Measurements from ENCODE around the gene ASPDH.

The ASPDH gene

DNA sequence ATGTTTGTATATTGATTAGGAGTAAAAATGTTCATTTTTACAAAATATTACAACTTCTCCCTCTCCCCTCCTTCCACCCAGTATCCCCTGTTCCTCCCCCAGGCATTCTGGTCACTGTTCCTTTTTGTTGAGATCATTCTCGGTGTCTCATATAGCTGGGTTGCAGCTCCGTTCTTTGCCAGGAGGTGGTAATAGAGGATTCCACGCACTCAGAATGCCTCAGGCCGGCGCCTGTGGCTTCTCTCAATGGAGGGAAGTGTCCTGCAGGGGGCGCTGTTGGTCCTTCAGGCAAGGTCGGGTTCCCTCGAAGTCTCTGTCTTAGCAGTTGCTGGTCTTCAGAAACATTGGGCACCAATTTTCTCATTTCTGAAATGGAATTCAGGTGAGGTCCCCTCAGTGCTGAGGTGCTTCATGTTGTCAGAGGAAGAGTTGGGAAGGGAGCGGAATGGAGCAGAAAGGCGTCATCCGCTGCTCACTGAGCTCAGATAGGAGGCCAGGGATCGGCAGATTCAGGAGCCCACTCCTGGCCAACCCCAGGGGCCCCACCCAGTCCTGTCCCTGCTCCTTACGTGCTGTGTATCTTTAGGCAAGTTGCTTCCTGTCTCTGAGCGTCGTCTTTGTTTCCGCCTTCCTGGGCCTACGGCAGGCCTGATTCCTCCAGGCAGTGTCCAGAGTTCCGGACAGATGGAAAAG lies 26.7 kb downstream of the ASPDH start:
- TF ChIP-seq, protein P1, sequence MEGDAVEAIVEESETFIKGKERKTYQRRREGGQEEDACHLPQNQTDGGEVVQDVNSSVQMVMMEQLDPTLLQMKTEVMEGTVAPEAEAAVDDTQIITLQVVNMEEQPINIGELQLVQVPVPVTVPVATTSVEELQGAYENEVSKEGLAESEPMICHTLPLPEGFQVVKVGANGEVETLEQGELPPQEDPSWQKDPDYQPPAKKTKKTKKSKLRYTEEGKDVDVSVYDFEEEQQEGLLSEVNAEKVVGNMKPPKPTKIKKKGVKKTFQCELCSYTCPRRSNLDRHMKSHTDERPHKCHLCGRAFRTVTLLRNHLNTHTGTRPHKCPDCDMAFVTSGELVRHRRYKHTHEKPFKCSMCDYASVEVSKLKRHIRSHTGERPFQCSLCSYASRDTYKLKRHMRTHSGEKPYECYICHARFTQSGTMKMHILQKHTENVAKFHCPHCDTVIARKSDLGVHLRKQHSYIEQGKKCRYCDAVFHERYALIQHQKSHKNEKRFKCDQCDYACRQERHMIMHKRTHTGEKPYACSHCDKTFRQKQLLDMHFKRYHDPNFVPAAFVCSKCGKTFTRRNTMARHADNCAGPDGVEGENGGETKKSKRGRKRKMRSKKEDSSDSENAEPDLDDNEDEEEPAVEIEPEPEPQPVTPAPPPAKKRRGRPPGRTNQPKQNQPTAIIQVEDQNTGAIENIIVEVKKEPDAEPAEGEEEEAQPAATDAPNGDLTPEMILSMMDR (IDR thresholded peaks at IDR 0.05), result peak; percentile 67
- TF ChIP-seq ZFX (IDR thresholded peaks at IDR 0.05; ENCODE audit: borderline replicate concordance), result no peak
- no peak overlapping the region for H3K27ac ChIP-seq

DNA sequence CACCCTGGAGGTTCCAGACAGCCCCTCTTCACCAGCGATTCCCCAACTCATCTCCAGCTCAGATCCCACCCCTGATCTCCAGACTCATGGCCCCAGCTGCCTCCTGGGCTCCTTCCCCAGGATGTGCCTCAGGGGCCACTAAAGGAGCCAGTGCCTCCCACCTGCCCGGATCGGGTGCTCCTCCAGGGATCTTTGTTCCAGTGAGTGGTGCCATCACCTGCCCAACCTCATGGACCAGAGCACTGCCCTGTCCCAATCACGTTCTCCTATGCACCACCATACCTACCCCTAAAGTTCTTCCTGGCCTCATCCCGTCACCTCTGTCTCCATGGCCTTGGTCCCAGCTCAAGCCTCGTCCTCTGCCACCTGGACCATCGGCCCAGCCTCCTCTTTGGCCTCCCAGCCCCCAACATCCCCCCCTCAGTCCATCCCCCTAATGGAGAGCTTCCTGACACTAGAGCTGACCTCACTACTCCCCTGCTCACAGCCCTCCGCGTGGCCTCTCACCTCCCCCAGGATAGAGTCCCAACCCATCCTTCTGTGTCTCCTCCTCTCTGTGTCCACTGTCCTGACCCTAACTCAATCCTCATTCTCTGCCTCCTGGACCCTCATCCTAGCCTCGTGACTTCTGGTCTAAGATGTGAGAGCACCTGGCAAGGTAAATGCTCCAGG lies 28.3 kb downstream of the ASPDH start:
- no peak overlapping the region for H3K27ac ChIP-seq
- no peak for TF ChIP-seq ZFX (IDR thresholded peaks at IDR 0.05; ENCODE audit: borderline replicate concordance)
- TF ChIP-seq, protein P1 (IDR thresholded peaks at IDR 0.05), result no peak

DNA sequence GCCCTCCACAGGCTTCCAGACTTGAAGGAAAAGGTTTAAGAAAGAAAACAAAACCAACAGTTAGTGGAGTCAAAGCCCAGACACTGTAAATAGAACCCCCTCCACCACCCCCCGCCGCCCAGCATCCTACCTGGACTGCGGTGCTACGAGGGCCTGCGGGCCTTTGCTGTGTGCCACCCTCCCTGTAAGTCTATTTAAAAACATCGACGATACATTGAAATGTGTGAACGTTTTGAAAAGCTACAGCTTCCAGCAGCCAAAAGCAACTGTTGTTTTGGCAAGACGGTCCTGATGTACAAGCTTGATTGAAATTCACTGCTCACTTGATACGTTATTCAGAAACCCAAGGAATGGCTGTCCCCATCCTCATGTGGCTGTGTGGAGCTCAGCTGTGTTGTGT lies 30.8 kb downstream of the ASPDH start:
- no peak for TF ChIP-seq ZFX (IDR thresholded peaks at IDR 0.05; ENCODE audit: borderline replicate concordance)

DNA sequence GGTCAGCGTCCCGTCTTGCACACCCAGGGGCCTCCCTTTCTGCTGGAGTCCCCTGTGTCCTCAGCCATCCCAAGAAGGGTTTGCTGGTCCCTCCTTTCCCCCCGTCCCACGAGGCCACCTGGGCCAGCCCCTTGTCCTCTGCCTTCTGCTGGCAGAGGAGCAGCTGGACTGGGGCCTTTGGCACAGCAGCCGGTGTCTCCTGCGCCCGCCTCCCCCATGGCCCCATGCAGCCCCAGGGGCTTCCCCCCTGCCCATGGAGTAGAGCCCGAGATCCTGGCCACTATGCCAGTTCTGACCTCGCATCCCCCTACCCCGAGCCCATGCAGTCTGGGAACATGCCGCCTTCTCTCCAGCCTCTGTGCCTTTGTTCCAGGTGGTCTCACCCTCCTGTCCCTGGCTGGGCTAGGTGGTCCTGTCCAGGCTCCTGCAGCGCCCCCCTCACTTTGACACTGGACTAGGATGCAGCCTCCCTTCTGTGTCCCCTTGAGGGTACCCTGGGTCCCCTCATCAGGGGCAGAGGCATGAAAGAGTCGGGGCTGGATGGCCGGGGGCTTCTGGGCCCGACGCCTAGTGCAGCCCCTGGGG lies 31.4 kb downstream of the ASPDH start:
- H3K27ac ChIP-seq, result no peak overlapping the region
- TF ChIP-seq ZFX (IDR thresholded peaks at IDR 0.05; ENCODE audit: borderline replicate concordance), result no peak
- TF ChIP-seq, protein P1 (IDR thresholded peaks at IDR 0.05), result no peak

More for the DNA sequence above, 30.8 kb downstream of the ASPDH start:
- no peak overlapping the region for H3K27ac ChIP-seq

DNA sequence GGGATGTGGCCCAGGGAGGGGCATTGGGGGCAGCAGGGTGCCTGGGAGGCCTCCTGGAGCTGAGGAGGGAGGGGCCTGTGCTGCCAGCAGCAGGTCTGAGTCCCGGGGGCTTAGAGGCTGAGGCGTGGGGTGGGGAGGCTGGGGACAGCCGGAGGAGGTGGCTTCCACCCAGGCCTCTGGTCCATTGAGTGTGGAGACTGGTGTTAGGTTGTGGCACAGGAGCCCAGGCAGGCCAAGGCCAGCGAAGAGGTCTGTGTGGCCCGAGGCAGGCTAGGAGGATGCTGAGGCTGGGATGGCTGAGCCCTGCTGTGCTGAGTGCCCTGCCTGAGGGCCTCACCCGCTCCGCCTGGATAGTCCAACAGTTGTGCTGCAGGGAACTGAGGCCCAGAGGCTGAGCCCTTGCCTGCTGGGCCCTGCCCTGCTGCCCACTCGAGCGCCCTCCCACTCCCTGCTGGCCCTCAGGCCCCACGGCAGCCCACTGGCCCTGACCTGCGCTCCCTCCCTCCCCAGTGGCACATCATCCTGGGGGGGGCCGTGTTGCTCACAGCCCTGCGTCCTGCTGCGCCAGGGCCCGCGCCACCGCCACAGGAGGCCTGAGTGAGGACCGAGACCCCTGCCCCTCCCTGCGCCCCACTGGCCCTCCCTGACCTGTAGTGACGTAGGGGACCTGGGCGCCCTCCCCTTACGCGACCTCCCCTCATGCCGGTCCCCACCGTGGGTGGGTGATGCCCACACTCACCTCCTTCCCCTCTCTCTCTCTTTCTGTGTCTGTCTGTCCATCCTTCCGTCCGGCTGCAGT lies 32.2 kb downstream of the ASPDH start:
- TF ChIP-seq, protein P1 (IDR thresholded peaks at IDR 0.05), result no peak
- TF ChIP-seq ZFX (IDR thresholded peaks at IDR 0.05; ENCODE audit: borderline replicate concordance), result no peak
- no peak overlapping the region for H3K27ac ChIP-seq

DNA sequence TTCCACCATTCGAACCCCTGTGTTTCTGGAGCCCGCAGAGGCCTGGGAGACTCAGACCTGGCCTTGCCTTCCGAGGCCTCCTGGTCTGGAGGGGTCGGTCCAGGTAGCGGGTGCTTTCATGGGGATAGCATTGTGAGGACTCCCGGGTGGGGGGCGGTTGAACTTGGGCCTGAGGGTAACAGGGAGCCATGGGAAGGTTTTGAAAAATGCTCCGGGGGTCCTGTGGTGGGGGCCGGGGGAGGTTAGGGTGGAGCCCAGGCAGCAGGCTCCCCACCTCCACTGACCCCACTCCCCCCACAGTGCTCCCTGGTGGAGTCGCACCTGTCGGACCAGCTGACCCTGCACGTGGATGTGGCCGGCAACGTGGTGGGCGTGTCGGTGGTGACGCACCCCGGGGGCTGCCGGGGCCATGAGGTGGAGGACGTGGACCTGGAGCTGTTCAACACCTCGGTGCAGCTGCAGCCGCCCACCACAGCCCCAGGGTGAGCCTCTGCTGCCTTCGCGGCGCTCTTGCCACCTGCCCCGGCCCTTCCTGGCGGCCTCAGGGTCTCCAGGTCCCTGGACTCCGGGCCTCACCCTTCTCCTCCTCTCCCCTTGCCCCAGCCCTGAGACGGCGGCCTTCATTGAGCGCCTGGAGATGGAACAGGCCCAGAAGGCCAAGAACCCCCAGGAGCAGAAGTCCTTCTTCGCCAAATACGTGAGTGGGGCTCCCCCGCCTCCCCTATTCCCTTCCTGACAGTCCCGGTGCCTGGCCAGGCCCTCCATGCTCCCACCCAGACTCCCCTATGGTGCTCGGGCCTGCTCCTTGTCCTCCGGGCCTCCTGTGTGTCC lies 33.2 kb downstream of the ASPDH start:
- TF ChIP-seq, protein P1 (IDR thresholded peaks at IDR 0.05), result no peak
- no peak for TF ChIP-seq ZFX (IDR thresholded peaks at IDR 0.05; ENCODE audit: borderline replicate concordance)
- H3K27ac ChIP-seq, result no peak overlapping the region

All from 22Rv1 (cell line).